BLaER1 treated with 17β-estradiol and CSF1 and Interleukin-3, amounts not matched to agents 10 nM and 100 nM (cell line): ENCODE measurements around the gene CDC14B.

Experiments used
- H3K27ac ChIP-seq, 11 experiments: shearing (Covaris generic); formaldehyde crosslinking; 2 replicates each; pipeline ENCODE4 v1.8.1; 2022
- H3K27me3 ChIP-seq, 11 experiments: shearing (Covaris generic); formaldehyde crosslinking; 2 replicates each; pipeline ENCODE4 v1.8.1; 2022
- H3K36me3 ChIP-seq, 11 experiments: shearing (Covaris generic); formaldehyde crosslinking; 2 replicates each; pipeline ENCODE4 v1.8.1; 2022
- H3K4me1 ChIP-seq, 10 experiments: shearing (Covaris generic); formaldehyde crosslinking; 2 replicates each; pipeline ENCODE4 v1.8.1; 2022
- H3K4me2 ChIP-seq, 11 experiments: shearing (Covaris generic); formaldehyde crosslinking; 2 replicates each; pipeline ENCODE4 v1.8.1; 2022
- H3K4me3 ChIP-seq, 10 experiments: shearing (Covaris generic); formaldehyde crosslinking; 2 replicates each; pipeline ENCODE4 v1.8.1; 2022
- H3K9ac ChIP-seq, 11 experiments: shearing (Covaris generic); formaldehyde crosslinking; 2 replicates each; pipeline ENCODE4 v1.8.1; 2022
- H3K9me3 ChIP-seq, 11 experiments: shearing (Covaris generic); formaldehyde crosslinking; replicated peaks in 1 of 11; 2 replicates each; pipeline ENCODE4 v1.8.1; 2022
- H4K20me1 ChIP-seq, 11 experiments: shearing (Covaris generic); formaldehyde crosslinking; 2 replicates each; pipeline ENCODE4 v1.8.1; 2022
- Cebpa-rat ChIP-seq, 11 experiments: shearing (Covaris generic); IDR thresholded peaks; 2 replicates each; pipeline ENCODE4 v1.8.1; 2022

Gene CDC14B

DNA sequence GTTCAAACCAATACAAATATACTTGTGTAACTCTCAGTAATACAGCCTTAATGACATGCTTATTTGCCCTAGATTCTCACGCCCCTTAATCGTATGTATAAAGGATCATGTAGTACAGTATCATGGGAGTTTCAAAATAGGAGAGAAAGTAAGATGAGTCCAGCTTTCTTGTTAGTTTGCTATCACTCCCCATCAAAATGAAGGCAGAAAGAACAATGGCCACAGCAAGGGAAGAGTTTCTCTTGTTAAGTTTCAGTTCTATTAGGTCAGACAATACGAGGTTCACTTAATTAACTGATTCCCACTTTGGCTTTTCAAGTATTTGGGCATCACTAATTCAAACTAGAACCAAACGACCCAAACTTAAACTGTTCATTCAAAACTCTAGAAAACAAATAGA, 55.4 kb downstream of the CDC14B start:
- peaks cover 0 to 3% (median 0%) of the 10 kb centered on the region in 11 experiments; a peak in 1 of 22 replicates for H3K9me3 ChIP-seq
- no peak overlapping the region for H3K4me3 ChIP-seq
- peaks cover 0 to 7% (median 0%) of the 10 kb centered on the region in 11 experiments; a peak in 6 of 22 replicates for H3K27me3 ChIP-seq
- H3K4me1 ChIP-seq = peaks cover 9 to 24% (median 18%) of the 10 kb centered on the region in 10 experiments; a peak in 19 of 20 replicates
- no peaks in the 10 kb centered on the region for H4K20me1 ChIP-seq
- H3K36me3 ChIP-seq = no peaks in the 10 kb centered on the region
- H3K4me2 ChIP-seq = no peak overlapping the region; a peak in 1 of 22 replicates
- no peak overlapping the region for H3K9ac ChIP-seq
- TF ChIP-seq Cebpa-rat (IDR thresholded peaks at IDR 0.05) = no peak
- H3K27ac ChIP-seq = no peak overlapping the region

DNA sequence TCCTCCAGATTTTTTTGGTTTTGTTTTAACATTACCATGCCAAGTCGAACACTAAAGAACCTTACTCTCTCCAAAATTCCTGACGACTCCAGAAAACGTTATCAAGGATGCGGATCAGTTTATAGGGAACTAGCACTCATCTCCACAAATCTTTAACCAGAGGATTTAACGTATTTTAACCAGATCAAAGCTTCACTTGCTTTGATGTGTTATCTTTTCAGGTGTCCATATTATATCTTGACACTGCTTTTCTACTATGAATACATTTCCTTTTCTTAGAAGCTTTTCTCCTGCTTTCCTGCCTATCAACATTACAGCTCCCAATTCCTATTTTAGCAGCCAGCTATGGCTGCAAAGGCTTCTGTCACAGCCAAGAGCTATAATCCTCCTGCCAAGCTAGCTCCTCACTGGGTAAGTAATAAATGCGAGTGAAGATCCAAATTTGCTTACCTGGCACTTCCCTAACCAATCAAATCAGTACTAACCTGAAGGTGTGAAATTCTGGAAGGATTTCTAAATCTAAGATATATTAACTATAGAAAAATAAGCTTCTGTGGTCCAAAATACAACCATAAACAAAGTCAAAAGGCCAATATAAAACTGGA, 60.2 kb downstream of the CDC14B start:
- H3K27ac ChIP-seq = no peak overlapping the region
- H3K36me3 ChIP-seq = no peaks in the 10 kb centered on the region
- H3K4me2 ChIP-seq = no peak overlapping the region
- H3K9me3 ChIP-seq = peaks cover 0 to 3% (median 0%) of the 10 kb centered on the region in 11 experiments; a peak in 1 of 22 replicates
- H3K4me1 ChIP-seq = peaks cover 0 to 35% (median 21%) of the 10 kb centered on the region in 10 experiments; a peak in 18 of 20 replicates
- no peaks in the 10 kb centered on the region for H4K20me1 ChIP-seq
- TF ChIP-seq Cebpa-rat (IDR thresholded peaks at IDR 0.05) = no peak
- no peaks in the 10 kb centered on the region for H3K27me3 ChIP-seq
- H3K4me3 ChIP-seq = no peak overlapping the region
- no peak overlapping the region for H3K9ac ChIP-seq

DNA sequence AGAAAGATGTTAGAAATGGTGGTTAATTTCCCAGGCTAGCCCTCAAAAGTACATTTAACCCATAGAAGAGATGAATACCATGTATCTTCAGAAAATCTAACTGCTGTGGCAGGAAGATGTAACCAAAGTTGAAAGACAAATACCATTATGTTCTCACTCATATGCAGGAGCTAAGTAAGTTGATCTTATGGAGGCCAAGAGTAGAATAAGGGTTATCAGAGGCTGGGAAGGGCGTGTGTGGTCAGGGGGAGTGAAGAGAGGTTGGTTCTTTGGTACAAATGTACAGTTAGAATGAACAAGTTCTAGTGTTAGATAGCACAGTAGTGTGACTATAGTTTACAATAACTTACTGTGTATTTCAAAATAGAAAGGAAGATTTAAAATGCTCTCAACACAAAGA, 61.7 kb downstream of the CDC14B start:
- H4K20me1 ChIP-seq = no peaks in the 10 kb centered on the region
- no peak overlapping the region for H3K4me2 ChIP-seq
- H3K27me3 ChIP-seq = no peaks in the 10 kb centered on the region
- TF ChIP-seq Cebpa-rat (IDR thresholded peaks at IDR 0.05) = no peak
- H3K9me3 ChIP-seq = peaks cover 0 to 3% (median 0%) of the 10 kb centered on the region in 11 experiments; a peak in 1 of 22 replicates
- no peak overlapping the region for H3K27ac ChIP-seq
- H3K9ac ChIP-seq = no peak overlapping the region
- peaks cover 0 to 35% (median 18%) of the 10 kb centered on the region in 10 experiments; a peak in 18 of 20 replicates for H3K4me1 ChIP-seq
- H3K4me3 ChIP-seq = no peak overlapping the region
- H3K36me3 ChIP-seq = no peaks in the 10 kb centered on the region

DNA sequence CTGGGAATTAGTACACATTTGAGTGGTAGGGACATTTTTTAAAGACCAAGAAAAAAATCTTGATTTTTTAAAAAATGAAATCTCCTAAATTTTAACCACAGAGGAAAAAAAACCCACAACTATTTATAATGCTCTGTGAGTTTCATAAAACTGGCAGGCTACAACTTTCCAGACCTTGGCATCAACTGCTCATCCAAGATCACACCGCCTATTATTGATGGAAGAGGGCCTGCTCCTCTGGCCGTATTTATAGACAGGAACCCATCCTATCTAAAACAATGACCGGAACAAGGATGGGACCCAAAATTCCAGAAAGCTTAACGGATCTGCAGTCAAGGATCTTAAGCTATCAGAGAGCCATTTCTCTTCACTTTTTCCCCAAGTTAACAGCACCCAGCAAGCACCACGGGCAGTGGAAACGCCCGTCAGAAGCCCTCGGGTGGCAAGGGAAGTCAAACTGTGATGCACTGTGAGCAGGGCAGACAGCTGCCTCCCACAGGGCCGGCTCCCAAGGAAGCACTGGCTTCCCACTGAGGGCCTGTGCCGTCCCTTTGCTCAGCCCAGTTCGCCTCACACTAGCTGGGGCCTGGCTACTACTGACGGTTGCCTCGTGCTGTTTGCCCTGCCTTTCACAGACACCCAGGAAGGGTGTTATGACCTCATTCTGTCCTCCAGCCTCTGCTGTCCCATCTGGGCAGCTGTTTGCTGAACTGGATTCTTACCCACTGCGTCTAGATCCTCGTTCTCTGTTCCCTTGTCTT, 62.8 kb downstream of the CDC14B start:
- no peaks in the 10 kb centered on the region for H4K20me1 ChIP-seq
- TF ChIP-seq Cebpa-rat (IDR thresholded peaks at IDR 0.05) = no peak

DNA sequence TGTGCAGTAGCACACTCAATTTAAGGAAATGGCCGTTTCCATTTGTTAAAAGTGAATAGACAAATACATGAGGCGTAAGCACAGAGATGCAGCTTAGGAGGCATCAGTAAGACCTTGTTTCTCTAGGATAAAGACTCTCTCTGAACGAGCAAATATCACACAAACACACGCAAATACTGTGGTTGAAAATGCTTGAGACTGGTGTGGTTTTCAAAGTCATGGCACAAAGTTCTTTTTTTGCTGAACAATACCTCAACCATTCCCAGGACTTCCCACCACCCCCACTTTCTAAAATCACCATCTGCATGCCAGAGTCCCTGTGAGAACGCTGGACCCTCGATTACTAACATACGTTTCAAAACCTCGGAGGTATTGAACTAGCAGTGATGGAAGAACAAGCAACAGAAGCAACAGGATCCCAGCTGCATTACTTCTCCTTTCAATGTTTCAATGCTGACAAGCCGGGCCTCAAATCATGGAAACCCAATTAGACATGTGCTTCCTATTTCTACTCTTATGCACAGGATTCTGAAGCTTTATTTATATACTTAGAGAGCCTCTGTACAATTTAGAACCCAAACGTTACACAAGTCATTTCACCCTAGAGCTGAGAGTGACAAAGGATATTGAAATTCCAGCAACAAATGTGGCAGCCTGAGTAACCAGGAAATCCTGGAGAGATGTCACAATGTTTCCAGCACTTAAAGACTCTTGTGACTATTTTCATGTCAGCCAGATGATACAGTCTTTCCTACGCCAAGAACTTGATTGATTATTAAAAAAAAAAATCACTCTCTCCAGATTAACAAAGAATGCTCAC, 63.9 kb downstream of the CDC14B start:
- Histone ChIP-seq H3K9ac (no peak overlapping the region; a peak in 1 of 22 replicates), H3K4me1 (peaks cover 0 to 35% (median 18%) of the 10 kb centered on the region in 10 experiments; a peak in 18 of 20 replicates), H3K4me3 (no peak overlapping the region), H3K27ac (peak overlapping the region in 7 of 11 experiments; percentile 5 to 24 (median 11); a peak in 9 of 22 replicates), H3K4me2 (peak overlapping the region in 8 of 11 experiments; percentile 4 to 59 (median 41); a peak in 15 of 22 replicates), H3K9me3 (no peaks in the 10 kb centered on the region; a peak in 1 of 22 replicates), H3K36me3 (no peaks in the 10 kb centered on the region), H3K27me3 (no peaks in the 10 kb centered on the region), H4K20me1 (no peaks in the 10 kb centered on the region)
- no peak for TF ChIP-seq Cebpa-rat (IDR thresholded peaks at IDR 0.05)

More for the DNA sequence above, 62.8 kb downstream of the CDC14B start:
- H3K27me3 ChIP-seq = no peaks in the 10 kb centered on the region
- peak overlapping the region in 7 of 11 experiments; percentile 0 to 37 (median 16); a peak in 9 of 22 replicates for H3K4me2 ChIP-seq
- peaks cover 0 to 3% (median 0%) of the 10 kb centered on the region in 11 experiments; a peak in 1 of 22 replicates for H3K9me3 ChIP-seq
- peaks cover 0 to 35% (median 18%) of the 10 kb centered on the region in 10 experiments; a peak in 18 of 20 replicates for H3K4me1 ChIP-seq
- H3K4me3 ChIP-seq = no peak overlapping the region
- H3K36me3 ChIP-seq = no peaks in the 10 kb centered on the region
- peak overlapping the region in 3 of 11 experiments; percentile 6 to 37 (median 7); a peak in 2 of 22 replicates for H3K27ac ChIP-seq
- H3K9ac ChIP-seq = no peak overlapping the region

DNA sequence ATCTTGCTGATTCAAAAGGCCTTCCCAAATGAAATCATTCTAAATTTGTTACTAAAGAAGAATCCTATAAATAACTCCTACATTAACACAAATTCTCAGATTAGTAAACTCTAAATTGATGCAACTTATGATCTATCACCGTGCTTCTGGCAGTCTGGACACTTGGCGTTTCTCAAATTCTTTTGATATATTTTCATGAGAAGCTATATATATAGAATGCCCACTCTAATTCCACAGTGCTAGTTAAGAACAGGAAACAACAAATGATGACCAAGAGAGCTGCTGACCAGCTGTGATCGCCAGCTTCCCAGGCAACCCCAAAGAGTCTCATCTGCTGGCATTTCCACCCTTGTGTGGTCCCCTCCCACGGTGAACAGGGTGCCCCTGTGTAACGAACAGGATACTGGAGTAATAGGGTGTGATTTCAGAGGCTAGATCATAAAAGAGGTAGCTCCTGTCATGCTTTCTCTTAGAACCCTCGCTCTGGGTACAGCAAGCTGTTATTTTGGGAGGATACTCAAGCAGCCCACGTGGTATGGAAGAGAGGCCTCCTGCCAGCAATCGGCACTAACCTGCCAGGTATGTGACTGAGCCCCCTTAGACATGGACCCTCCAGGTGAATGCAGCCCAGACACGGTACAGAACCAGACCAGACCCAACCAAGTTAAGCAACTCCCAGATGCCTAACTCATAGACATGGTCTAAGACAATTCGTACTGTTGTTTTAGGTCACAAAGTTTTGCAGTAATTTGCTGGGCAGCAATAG, 64.7 kb downstream of the CDC14B start:
- Histone ChIP-seq H3K36me3 (no peaks in the 10 kb centered on the region), H3K27ac (peak overlapping the region in 7 of 11 experiments; percentile 5 to 24 (median 11); a peak in 8 of 22 replicates), H3K9me3 (no peaks in the 10 kb centered on the region), H3K9ac (no peak overlapping the region), H3K4me3 (no peak overlapping the region), H3K27me3 (no peaks in the 10 kb centered on the region), H3K4me1 (peaks cover 0 to 35% (median 18%) of the 10 kb centered on the region in 10 experiments; a peak in 18 of 20 replicates), H3K4me2 (peak overlapping the region in 8 of 11 experiments; percentile 4 to 59 (median 41); a peak in 14 of 22 replicates), H4K20me1 (no peaks in the 10 kb centered on the region)
- no peak for TF ChIP-seq Cebpa-rat (IDR thresholded peaks at IDR 0.05)

DNA sequence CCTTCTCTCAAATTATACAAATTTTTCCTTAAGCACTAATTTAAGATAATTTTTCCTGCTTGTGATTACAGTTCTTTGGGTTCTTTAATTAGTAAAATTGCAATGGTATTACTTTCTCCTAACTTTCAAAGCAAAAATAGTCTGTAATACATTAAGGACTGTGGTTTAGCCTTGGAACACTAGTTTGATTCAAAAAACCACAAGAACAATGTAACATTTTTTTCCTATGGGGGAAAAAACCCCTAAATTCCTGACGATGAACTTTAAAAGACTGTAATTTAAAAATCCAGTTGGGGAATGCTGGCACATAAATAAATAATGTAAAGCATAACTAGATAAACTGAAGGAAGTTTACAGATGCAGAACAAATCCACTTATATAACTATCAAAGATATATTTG, 65.3 kb downstream of the CDC14B start:
- no peak overlapping the region for H3K4me3 ChIP-seq
- H3K9me3 ChIP-seq = no peaks in the 10 kb centered on the region
- H4K20me1 ChIP-seq = no peaks in the 10 kb centered on the region
- H3K4me2 ChIP-seq = peak overlapping the region in 3 of 11 experiments; percentile 47 to 59 (median 52); a peak in 4 of 22 replicates
- peaks cover 0 to 35% (median 18%) of the 10 kb centered on the region in 10 experiments; a peak in 18 of 20 replicates for H3K4me1 ChIP-seq
- H3K36me3 ChIP-seq = no peaks in the 10 kb centered on the region
- H3K27ac ChIP-seq = no peak overlapping the region
- no peak overlapping the region for H3K9ac ChIP-seq
- TF ChIP-seq Cebpa-rat (IDR thresholded peaks at IDR 0.05) = no peak
- no peaks in the 10 kb centered on the region for H3K27me3 ChIP-seq

DNA sequence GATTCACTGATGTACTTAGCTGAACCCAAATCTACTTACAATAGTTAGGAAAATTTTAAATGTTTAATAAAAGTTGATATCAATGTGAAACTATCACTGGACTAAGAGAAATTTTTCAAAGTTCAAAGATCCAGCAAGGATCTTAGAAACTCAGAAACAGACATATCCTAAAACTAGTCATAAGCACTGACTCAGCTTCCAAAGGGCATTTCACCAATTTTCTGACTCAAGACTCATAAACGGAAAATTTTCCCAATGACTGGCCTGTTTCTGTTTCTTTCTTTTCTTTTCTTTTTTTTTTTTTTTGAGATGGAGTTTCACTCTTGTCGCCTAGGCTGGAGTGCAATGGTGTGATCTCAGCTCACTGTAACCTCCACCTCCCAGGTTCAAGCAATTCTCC, 66.6 kb downstream of the CDC14B start:
- H3K27ac ChIP-seq = no peak overlapping the region

More for the DNA sequence above, 66.6 kb downstream of the CDC14B start:
- no peaks in the 10 kb centered on the region for H3K9me3 ChIP-seq
- peaks cover 0 to 35% (median 18%) of the 10 kb centered on the region in 10 experiments; a peak in 18 of 20 replicates for H3K4me1 ChIP-seq
- no peaks in the 10 kb centered on the region for H3K27me3 ChIP-seq
- TF ChIP-seq Cebpa-rat (IDR thresholded peaks at IDR 0.05) = no peak
- no peak overlapping the region for H3K4me2 ChIP-seq
- no peak overlapping the region for H3K4me3 ChIP-seq
- no peaks in the 10 kb centered on the region for H3K36me3 ChIP-seq
- no peaks in the 10 kb centered on the region for H4K20me1 ChIP-seq
- no peak overlapping the region for H3K9ac ChIP-seq
